IMR-90 (cell line): ENCODE data around the gene BPGM. TPM values are rescaled to one million over a fixed set of nuclear protein-coding genes. Genes with fewer than 3 reads are reported as not detected.

Experiments used
- ATAC-seq: fragments of 200-7000 bp; cut with Tn5 transposase; 2 replicates; pipeline ENCODE4 v1.9.1; 2020; ENCODE audit warnings: low read depth, mild to moderate bottlenecking, moderate library complexity
- BruUV-seq: library from RNA; stranded (reverse); fragments of 400-500 nt; replicated peaks from 2 replicates; lab custom pipeline; 2021; lab: Mats Ljungman, UMichigan
- CTCF ChIA-PET: fragments of 300-600 bp; formaldehyde crosslinking; extraction: SDS; loops from one replicate; lab custom pipeline; 2021; ENCODE audit warnings: antibody characterized with exemption; lab: Yijun Ruan, JAX
- POLR2A ChIA-PET: fragments of 300-600 bp; sonication (Branson Sonifier 250); formaldehyde crosslinking; loops from one replicate; lab custom pipeline; 2022; ENCODE audit warnings: antibody characterized with exemption; ENCODE audit not compliant: unreplicated experiment; lab: Charles Lee
- DNase-seq: peaks from one replicate; pipeline ENCODE4 v3.0.0; 2013
- H2AFZ ChIP-seq: replicated peaks from 2 replicates; pipeline ENCODE3; 2013; ENCODE audit warnings: low read length, mild to moderate bottlenecking; ENCODE audit not compliant: poor library complexity
- H2AK5ac ChIP-seq: 2 replicates; pipeline ENCODE4 v1.6.1; 2013; ENCODE audit warnings: low read depth, low read length, inconsistent platforms
- H2AK9ac ChIP-seq: replicated peaks from 2 replicates; pipeline ENCODE3; 2013; ENCODE audit warnings: mild to moderate bottlenecking, low read depth, low read length, moderate library complexity; ENCODE audit not compliant: poor library complexity
- H2BK120ac ChIP-seq: 2 replicates; pipeline ENCODE4 v1.6.1; 2013; ENCODE audit warnings: low read depth, low read length, inconsistent platforms
- H2BK15ac ChIP-seq: 3 replicates; pipeline ENCODE4 v1.6.1; 2013; ENCODE audit warnings: low read depth, low read length, inconsistent platforms
- H2BK20ac ChIP-seq: 2 replicates; pipeline ENCODE4 v1.6.1; 2013; ENCODE audit warnings: low read depth, mild to moderate bottlenecking, inconsistent platforms, low read length, moderate library complexity
- H2BK5ac ChIP-seq: 2 replicates; pipeline ENCODE4 v1.6.1; 2013; ENCODE audit warnings: mild to moderate bottlenecking, low read depth, low read length, inconsistent platforms; ENCODE audit not compliant: poor library complexity, severe bottlenecking
- H3K14ac ChIP-seq: replicated peaks from 2 replicates; pipeline ENCODE4 v1.6.1; 2013; ENCODE audit warnings: low read depth, low read length, inconsistent platforms
- H3K18ac ChIP-seq: 2 replicates; pipeline ENCODE4 v1.6.1; 2013; ENCODE audit warnings: low read depth, low read length, control low read depth
- H3K23ac ChIP-seq: 2 replicates; pipeline ENCODE4 v1.6.1; 2013; ENCODE audit warnings: low read depth, low read length, inconsistent platforms
- H3K27ac ChIP-seq: 2 replicates; pipeline ENCODE4 v1.5.1; 2013; ENCODE audit warnings: mild to moderate bottlenecking, control low read depth, low read length; ENCODE audit not compliant: insufficient read depth
- H3K27me3 ChIP-seq: 2 replicates; pipeline ENCODE4 v1.6.1; 2013; ENCODE audit warnings: low read length; ENCODE audit not compliant: control insufficient read depth, insufficient read depth
- H3K36me3 ChIP-seq: 2 replicates; pipeline ENCODE4 v1.6.1; 2013; ENCODE audit warnings: low read length, mixed read lengths; ENCODE audit not compliant: control insufficient read depth, insufficient read depth
- H3K4ac ChIP-seq: 2 replicates; pipeline ENCODE4 v1.6.1; 2013; ENCODE audit warnings: low read depth, low read length, inconsistent platforms
- H3K4me1 ChIP-seq: 2 replicates; pipeline ENCODE4 v1.6.1; 2013; ENCODE audit warnings: low read length, mixed read lengths; ENCODE audit not compliant: control insufficient read depth, insufficient read depth
- H3K4me2 ChIP-seq: 2 replicates; pipeline ENCODE4 v1.6.1; 2013; ENCODE audit warnings: low read depth, mild to moderate bottlenecking, control low read depth, low read length, moderate library complexity
- H3K4me3 ChIP-seq: 2 replicates; pipeline ENCODE4 v1.5.1; 2013; ENCODE audit warnings: low read depth, mild to moderate bottlenecking, control low read depth, low read length, moderate library complexity; ENCODE audit not compliant: insufficient read depth
- H3K56ac ChIP-seq: 2 replicates; pipeline ENCODE4 v1.6.1; 2013; ENCODE audit warnings: low read length, inconsistent platforms; ENCODE audit not compliant: insufficient read depth; ENCODE audit errors: extremely low read depth
- H3K79me1 ChIP-seq, 2 experiments: 2 replicates each; pipeline ENCODE4 v1.6.1; 2013; ENCODE audit warnings: low read length in 2 of 2, inconsistent platforms in 1 of 2, low read depth in 1 of 2
- H3K9ac ChIP-seq: 2 replicates; pipeline ENCODE4 v1.6.1; 2013; ENCODE audit warnings: low read depth, low read length, control low read depth
- H3K9me1 ChIP-seq: 2 replicates; pipeline ENCODE4 v1.6.1; 2013; ENCODE audit warnings: low read length, inconsistent platforms; ENCODE audit not compliant: insufficient read depth
- H3K9me3 ChIP-seq: 2 replicates; pipeline ENCODE4 v1.6.1; 2013; ENCODE audit warnings: low read length; ENCODE audit not compliant: control insufficient read depth, insufficient read depth
- H4K20me1 ChIP-seq: 2 replicates; pipeline ENCODE4 v1.6.1; 2013; ENCODE audit warnings: low read length, inconsistent platforms; ENCODE audit not compliant: insufficient read depth
- H4K5ac ChIP-seq: 2 replicates; pipeline ENCODE4 v1.6.1; 2013; ENCODE audit warnings: mild to moderate bottlenecking, low read depth, low read length, control low read depth
- H4K8ac ChIP-seq, 2 experiments: 2 replicates each; pipeline ENCODE4 v1.6.1; 2013; ENCODE audit warnings: low read depth in 2 of 2, low read length in 2 of 2, control low read depth in 1 of 2, inconsistent platforms in 1 of 2
- H4K91ac ChIP-seq: 2 replicates; pipeline ENCODE4 v1.6.1; 2013; ENCODE audit warnings: low read depth, low read length, inconsistent platforms; ENCODE audit not compliant: insufficient read depth
- RCOR1 ChIP-seq: IDR thresholded peaks from 2 replicates; pipeline ENCODE4 v1.6.1; 2012; ENCODE audit warnings: mild to moderate bottlenecking, low read length, improper control_type of control experiment; ENCODE audit not compliant: insufficient replicate concordance
- WGBS, 2 experiments: methylation state at CpG; one replicate each; pipeline versions ENCODE4 v1.1.5 to v1.1.7; 2013; ENCODE audit warnings: missing lambda C conversion rate in 2 of 2; ENCODE audit not compliant: insufficient read length in 1 of 2; ENCODE audit errors: extremely low coverage in 2 of 2; 5-methylcytosine and 5-hydroxymethylcytosine counted together
- dilution Hi-C: fragments of 300-500 bp; cut with HindIII; formaldehyde crosslinking; loops from one replicate; pipeline ENCODE4 v1.14.3; 2018; ENCODE audit warnings: low sequenced_read_pairs; ENCODE audit not compliant: unreplicated experiment
- in situ Hi-C: fragments of 300-500 bp; cut with MboI; formaldehyde crosslinking; loops from 3 replicates; pipeline ENCODE4 v1.14.3; 2019; ENCODE audit warnings: low sequenced_read_pairs, inconsistent platforms, mixed read lengths
- intact Hi-C: fragments of 100-400 bp; cut with micrococcal nuclease; formaldehyde crosslinking; loops from 2 replicates; pipeline ENCODE4 v1.10.0; 2022
- polyA plus RNA-seq, 3 experiments: library from polyadenylated mRNA; depleted of rRNA; stranded (reverse); fragments of >200 nt; gene quantifications; 2 replicates each; pipeline ENCODE4 v1.2.3, GENCODE V29; 2012; ENCODE audit warnings: low replicate concordance in 1 of 3
- total RNA-seq: library from RNA; depleted of rRNA; stranded (reverse); fragments of >200 nt; gene quantifications from 2 replicates; pipeline ENCODE4 v1.2.3, GENCODE V29; 2012

The BPGM gene
- total and polyA plus RNA-seq, 2 of the 4 experiments (the other 2 are of a cell fraction) = 18.8 to 20.0 TPM

- Histone ChIP-seq H3K18ac (0 out of 2 replicates have a peak overlapping the region, but pooled peaks have one; percentile 34), H3K79me1 (no peaks in the 10 kb centered on the region), H3K56ac (0 out of 2 replicates have a peak overlapping the region, but pooled peaks have one; percentile 0), H3K9me3 (no peaks in the 10 kb centered on the region; the same call in 1 of the 2 replicates), H2AK5ac (no peak overlapping the region; the same call in 1 of the 2 replicates), H3K9ac (no peak overlapping the region), H3K4me2 (peak overlapping the region; percentile 77), H3K27me3 (no peaks in the 10 kb centered on the region), H2BK15ac (no peak overlapping the region; the same call in 2 of the 3 replicates), H3K23ac (0 out of 2 replicates have a peak overlapping the region, but pooled peaks have one; percentile 19), H3K4me3 (no peak overlapping the region), H3K4me1 (peaks cover 3% of the 10 kb centered on the region; the same call in 1 of the 2 replicates), H3K27ac (no peak overlapping the region), H2AK9ac (no peak overlapping the region), H4K20me1 (no peaks in the 10 kb centered on the region), H4K91ac (no peak overlapping the region), H2AFZ (peak overlapping the region; percentile 82), H4K5ac (peak overlapping the region; percentile 5; the same call in 1 of the 2 replicates), H2BK5ac (no peak overlapping the region), H4K8ac (peak overlapping the region; percentile 40 to 59), H3K4ac (peak overlapping the region; percentile 6; the same call in 1 of the 2 replicates), H3K9me1 (no peaks in the 10 kb centered on the region; the same call in 1 of the 2 replicates), H3K36me3 (no peaks in the 10 kb centered on the region), H2BK20ac (peak overlapping the region; percentile 16; the same call in 1 of the 2 replicates), H3K14ac (0 out of 2 replicates have a peak overlapping the region, but pooled peaks have one; percentile 7), H2BK120ac (peak overlapping the region; percentile 37; the same call in 1 of the 2 replicates)
- BruUV-seq = no TSS peak
- dilution Hi-C loops = no loop called here
- intact Hi-C loops = no loop called here
- TF ChIP-seq RCOR1 = no peak
- ChIA-PET CTCF (interaction anchor here (0.9 to 1.5 kb wide), 3 partner anchors 11 to 171 kb away, joined by 3 to 4 read pairs (median 3); no protein-coding TSS in a partner anchor), POLR2A (interaction anchor here (1.2 kb wide), 1 partner anchor 179 kb away, joined by 3 read pairs; no protein-coding TSS in a partner anchor)
- DNase-seq (peak; percentile 28), ATAC-seq (peak; percentile 43)
- in situ Hi-C loops = loop anchor here (5.0 kb wide), 1 partner anchor 86 kb away; no protein-coding TSS in a partner anchor
- WGBS, 2 experiments = 43% methylated on average over 2 of the region's 11 CpGs; no CpG with 5 or more reads in 1 of the 2 experiments
Measured at GRCh38 chr7:134602881-134603451, 43.7 kb upstream of the BPGM start.
